Subcutaneous adipose tissue (tissue), 4 donors: ENCODE measurements around the gene UBR3. TPM values are rescaled to one million over a fixed set of nuclear protein-coding genes. Genes with fewer than 3 reads are reported as not detected.

Experiments used
- CTCF ChIP-seq: fragments of 450-650 bp; IDR thresholded peaks from one replicate; pipeline ENCODE4 v1.5.1; 2016; ENCODE audit warnings: low read depth, mild to moderate bottlenecking, control low read depth, antibody characterized with exemption, moderate library complexity
- total RNA-seq, 4 donors: library from RNA; depleted of rRNA; stranded (reverse); fragments of >200 nt; gene quantifications; one replicate each; pipeline ENCODE4 v1.1.0, GENCODE V29; 2016

Gene UBR3
- total RNA-seq, 4 donors from 2014 or later: 80.7 to 128 (median 101) TPM

GRCh38 chr2:169815849-169816248, 11.4 kb upstream of the UBR3 start:
- no peak for TF ChIP-seq CTCF

GRCh38 chr2:169818241-169818640, 9.0 kb upstream of the UBR3 start:
- TF ChIP-seq CTCF: no peak

GRCh38 chr2:169819106-169819505, 8.1 kb upstream of the UBR3 start:
- no peak for TF ChIP-seq CTCF

GRCh38 chr2:169822036-169822435, 5.2 kb upstream of the UBR3 start:
- TF ChIP-seq CTCF: no peak

- TF ChIP-seq CTCF: no peak
These were observed 4.4 kb upstream of the UBR3 start for GRCh38 chr2:169822785-169823392.

GRCh38 chr2:169823996-169824372, 3.3 kb upstream of the UBR3 start:
- TF ChIP-seq CTCF: no peak

- no peak for TF ChIP-seq CTCF
These were observed 2.6 kb upstream of the UBR3 start, which contains the start of gene METTL5 for GRCh38 chr2:169824373-169825333. Gene METTL5 (minus strand): TSS chr2:169824905. CDS start chr2:169824597, 308 bp downstream.
